Measurements from ENCODE around the gene ASTN2.

The ASTN2 gene

DNA sequence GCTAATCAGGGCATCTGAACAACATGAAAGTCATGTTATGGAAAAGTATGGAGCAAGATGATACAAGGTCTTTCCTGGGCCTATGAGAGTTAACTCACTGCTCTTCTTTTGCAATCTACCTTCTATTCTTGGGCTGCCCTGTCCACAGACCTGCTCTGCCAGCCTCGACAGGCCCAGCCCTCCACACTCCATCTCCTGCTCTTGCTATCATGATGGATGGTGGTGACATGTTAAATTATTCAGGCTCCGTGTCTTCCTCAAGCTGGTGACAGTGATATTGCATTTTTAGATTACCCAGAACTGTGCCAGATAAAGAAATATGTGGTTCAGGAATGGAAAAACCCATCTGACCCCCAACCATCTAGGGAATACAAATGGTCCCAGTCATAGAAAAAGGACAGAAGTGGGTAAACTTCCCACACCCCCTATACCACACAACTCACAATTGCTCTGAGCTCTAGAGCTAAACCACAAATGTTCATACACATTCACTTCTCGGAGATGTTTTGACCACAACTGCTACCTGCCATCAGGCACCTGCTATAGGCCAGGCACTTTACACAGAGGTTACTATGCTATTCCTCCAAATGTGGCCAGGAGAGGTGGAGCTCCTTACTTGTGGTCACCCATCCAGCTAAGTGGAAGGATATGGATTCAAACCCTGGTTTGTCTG lies 311.3 kb downstream of the ASTN2 start:
- DNase-seq, result no peak

DNA sequence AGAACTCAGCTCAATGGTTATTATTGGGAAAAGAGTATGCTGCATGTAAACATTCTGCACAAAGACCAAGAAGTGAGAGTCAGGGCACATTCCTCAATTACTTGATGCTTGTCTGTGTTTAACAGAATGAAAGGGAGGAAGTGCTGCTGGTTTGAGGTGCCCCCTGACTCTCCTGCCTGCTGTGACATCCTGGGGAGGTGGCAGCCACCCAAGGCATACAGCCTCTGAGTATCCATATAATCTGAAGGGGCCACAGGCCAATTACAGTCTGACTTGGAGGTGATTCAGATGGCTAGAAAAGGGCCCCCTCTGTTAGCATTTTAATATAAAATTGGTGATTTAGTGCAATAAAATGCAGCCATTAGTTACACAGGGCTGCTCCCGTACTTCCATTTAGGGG lies 313.8 kb downstream of the ASTN2 start:
- DNase-seq, result no peak

DNA sequence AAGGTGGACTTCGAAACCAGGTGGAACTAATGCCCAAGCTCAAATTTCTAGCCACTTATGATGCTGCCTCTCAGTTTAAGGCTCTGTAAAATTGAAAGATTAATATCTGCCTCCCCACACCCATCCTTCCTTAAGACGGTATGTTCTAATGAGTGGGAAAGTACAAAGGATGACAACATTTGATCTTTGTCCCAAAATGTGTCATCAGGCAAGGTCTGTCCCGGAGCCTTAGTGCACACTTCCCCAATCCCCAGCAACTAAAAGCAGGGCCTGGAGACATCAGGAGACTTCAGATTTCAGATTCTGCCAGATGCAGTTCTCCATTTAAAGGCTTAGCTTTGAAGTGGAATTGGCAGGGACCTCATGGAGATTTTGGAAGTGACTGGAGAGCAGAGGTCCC lies 316.5 kb downstream of the ASTN2 start:
- no peak for DNase-seq

DNA sequence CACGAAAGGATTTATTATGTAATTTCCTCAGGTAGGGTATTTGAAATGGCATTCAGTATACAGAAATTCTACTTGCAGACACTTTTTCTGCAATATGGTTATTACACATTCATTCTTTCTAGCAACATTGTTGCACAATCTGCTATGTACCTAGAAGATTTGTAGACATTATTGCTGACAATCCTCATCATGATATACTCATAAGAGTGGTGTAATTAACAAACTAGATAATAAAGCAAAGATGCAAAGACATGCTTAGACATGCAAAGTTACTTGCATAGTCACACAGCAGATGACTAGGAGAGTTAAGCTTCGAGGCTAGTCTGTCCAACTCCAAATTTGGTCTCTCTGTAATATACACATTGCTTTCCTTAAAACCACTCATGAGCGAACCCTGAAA lies 317.1 kb downstream of the ASTN2 start:
- no peak for DNase-seq

DNA sequence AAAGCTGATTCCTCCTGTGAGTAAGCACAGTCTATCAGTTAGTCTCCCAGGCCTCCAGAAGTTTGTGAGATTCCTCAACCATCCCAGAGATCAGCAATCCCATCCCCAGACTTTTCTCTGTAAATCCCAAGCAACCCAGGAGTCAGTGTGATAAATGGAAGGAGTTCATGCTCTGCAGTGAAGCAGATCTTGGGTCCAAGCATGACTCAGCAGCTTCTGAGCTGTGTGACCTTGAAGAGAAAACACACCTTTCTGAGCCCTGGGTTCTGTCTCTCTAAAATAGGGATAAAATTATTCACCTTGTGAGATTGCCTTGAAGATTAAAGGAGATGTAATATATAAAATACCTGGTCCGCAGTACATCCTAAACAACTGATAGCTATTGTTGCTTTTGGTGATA lies 318.7 kb downstream of the ASTN2 start:
- no peak for DNase-seq

DNA sequence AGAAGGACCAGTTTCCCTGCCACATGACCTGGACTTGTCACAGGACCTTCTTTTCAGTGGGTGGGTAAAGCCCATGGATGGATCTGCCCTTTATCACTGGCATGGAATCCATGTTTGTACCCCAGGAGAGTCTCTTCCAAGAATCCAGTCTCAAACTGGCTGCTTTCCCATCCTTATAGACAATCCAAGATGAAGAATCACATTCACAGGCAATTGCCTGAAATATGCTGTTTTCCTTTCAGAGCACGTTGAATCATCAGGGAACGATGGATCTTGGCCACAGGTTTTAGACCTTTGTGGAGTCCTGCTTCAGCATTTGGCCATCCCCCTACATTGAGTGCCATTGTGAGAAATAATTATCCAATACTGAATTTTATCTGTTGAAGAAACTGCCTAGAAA lies 319.8 kb downstream of the ASTN2 start:
- DNase-seq, result no peak

DNA sequence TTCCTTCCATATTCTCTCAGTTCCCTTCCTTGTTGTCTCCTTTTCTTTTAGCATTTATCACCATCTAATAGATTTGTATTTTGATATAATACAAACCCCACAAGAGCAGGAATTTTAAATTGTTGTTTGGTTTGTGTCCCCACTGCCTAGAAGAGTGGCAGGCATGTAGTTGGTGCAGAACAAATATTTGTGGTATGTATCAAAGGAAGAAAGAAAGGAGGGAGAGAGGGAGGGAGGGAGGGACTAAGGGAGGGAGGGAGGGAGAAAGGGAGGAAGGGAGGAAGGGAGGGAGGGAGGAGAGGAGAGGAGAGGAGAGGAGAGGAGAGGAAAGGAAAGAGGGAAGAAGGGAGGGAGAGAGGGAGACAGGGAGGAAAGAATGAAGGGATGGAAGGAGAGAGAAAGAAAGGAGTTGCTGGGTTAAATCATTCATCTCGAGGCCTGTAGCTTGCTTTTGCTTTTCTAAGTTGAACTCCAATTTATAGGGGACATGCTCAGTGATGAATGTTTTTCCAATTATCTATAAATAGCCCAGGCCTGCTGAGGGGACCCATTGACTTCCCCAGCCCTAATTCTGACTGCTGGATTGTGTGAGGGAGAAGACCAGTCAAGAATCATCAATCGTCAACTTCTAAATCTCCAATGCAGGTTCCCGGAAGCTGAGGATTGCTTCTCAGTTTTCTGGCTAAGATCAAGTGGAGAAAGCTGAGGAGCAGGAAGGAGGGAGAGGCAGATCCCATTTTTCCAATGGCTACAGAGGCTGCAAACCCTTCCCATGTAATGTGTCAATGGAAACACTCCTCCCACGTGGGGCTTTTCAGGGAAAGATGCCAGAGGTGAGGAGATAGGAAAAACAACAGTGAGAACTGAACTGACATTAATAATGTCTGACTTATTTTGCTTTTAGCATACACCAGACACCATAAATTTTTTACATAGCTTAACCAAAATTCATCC lies 320.7 kb downstream of the ASTN2 start:
- DNase-seq, result no peak

DNA sequence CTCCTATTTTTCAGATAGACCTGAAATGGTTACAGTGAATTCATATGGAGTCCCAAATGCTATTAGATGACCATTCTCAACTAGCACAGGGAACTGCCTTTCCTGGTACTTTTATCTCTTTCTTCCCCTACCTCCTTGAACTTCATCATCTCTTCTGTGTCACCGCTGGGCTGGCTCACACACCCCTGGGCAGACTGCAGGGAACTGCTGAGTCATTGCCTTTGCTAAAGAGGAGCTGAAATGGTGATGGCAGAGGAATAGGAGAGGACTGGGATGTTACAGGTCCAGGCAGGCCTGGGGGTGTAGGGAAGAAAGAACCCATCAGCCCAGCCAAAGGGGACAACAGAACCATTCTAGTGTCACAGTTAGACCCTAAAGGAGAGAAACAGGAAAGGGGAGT lies 322.3 kb downstream of the ASTN2 start:
- DNase-seq, result no peak

DNA sequence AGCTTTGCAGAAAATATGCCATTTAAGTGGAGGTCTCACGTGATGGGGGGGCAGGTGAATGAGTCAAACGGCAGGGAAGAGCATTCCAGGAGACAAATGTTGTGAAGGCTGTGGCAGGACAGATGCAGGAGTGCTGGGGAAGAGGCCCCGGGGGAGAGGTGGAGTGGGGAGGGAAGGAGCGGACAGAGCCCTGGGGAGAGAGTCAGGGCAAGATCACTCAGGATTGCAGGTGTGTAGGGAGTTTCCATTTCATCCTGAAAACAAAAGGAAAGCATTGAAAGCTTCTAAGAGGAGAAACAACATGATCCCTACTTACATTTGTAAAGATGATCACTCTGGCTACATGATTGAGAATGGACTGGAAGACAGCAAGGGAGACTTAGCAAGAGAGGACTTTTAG lies 323.3 kb downstream of the ASTN2 start:
- no peak for DNase-seq

DNA sequence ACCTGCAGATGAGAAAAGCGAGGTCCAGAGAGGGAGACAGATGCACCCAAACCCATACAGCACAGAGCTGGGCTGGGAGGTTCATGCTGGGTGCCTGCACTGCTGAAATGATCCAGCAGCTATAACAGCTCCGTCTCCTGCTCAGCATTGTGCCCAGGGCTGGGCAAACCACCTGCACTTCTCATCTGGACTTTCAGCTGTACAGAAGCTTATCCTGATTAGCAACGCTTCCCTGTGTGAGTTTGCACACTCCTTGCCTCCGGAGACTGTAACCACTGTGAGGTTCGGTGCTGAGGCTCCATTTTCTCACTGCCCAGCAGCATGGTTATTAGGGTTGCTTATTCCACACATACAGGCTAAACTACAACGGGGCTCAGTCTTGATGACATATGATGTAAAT lies 326.1 kb downstream of the ASTN2 start:
- no peak for DNase-seq

DNA sequence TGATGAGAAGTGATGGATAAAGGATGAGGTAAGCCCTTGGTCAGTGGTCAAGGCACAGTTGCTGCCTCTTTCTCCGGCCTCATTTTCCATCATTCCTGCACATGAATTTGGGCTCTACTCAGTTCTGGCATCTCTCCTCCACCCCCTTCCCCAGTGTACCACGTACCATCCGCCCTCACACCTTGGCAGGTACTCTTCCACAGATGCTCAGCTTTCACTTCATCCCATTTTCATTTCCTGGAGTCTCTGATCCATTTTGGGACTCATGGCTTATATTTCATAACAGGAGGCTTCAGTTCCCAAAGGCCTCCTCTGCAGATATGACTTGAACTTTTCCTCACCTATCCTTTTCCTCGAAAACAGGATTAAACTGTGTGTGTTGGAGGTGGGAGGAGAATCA lies 326.7 kb downstream of the ASTN2 start:
- no peak for DNase-seq

DNA sequence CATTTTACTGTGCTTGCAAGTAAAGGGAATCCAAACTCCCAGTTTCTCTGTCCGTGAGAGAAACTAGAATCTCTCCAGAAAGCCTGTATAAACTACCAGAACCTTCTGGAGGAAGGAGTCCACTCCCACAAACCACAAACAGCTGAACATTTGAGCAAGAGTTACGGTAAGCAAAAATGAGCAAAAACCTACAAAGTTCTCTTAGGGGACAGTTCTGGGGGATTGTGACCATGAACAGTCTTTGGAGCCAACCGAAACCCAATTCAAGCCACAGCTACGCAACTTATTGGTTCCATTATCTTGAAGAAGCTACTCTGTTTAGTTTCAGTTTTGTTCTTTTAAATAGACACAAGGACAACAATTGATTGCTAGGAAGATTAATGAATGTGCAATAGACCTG lies 330.6 kb downstream of the ASTN2 start:
- DNase-seq, result no peak

DNA sequence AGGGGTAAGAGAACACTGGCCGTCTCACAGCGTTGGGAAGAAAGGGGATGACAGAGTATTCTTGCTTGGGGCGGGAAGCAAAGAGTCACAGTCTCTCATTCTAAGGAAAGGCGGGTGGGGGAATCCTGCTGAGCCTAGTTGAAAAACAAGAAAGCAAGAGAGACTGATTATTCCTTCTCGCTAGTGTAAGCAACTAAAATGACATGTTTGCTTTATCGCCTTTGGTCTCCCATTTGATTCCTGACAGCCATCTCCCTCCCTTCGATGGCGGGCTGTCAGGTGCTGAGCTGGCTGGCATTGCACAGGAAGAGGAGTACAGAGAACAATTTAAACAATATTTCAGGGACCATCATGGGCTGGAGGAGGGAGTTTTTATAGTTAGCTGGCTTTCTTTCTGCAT lies 331.3 kb downstream of the ASTN2 start:
- no peak for DNase-seq

DNA sequence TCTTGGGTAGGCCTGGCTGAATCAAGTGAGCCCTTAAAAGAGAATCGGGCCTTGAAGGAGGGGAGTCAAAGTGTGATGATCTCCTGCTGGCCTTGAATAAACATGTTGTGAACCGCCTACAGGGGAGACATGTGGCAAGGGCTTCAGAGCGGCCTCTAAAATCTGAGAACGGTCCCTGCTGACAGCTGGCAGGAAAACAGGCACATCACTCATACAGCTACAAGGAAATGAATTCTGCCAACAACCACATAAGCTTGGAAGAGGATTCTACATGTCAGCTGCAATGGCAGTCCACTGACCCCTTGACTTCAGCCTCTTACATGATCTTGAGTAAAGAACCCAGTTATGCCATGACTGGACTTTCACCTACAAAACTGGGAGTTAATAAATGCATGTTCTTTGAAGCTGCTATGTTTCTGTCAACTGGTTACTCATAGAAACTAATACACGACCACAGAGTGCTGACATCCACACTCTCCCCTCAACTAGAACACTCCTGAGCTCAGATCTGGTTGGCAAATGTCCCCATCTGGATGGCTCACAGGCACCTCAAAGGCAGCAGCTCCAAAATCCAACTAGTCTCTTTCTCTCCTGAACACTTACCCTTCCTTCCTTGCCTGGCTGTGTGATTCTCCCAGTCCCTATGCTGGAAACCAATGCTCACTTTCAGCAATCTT lies 333.1 kb downstream of the ASTN2 start:
- DNase-seq, result no peak

DNA sequence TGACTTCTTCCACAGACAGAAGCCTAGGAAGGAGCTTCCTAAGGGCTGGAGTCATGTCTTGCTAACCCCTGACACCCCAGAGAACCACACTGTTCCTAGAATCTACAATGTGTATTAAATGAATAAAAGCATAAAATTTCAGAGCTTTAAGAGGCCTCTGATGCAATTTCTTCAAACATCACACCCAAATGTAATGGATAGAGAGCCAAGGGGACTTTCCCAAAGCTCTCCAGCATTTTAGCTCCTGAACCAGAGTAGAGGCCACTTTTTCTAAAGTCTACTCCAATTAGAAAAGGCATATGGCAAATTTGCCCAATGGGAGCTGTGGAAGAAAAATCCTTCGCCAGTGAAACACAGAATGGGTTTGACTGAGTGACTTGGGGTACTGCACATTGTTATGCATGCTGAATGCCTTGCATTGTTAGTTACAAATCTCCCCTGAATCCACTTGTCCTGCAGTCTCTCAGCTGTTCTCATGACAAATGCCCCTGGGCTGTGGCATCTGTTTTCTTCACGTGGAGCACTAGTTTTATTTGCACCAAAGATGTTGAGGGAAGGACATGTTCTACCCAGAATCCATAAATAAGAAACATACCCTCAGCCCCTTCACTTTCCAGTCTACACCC lies 334.0 kb downstream of the ASTN2 start:
- no peak for DNase-seq

DNA sequence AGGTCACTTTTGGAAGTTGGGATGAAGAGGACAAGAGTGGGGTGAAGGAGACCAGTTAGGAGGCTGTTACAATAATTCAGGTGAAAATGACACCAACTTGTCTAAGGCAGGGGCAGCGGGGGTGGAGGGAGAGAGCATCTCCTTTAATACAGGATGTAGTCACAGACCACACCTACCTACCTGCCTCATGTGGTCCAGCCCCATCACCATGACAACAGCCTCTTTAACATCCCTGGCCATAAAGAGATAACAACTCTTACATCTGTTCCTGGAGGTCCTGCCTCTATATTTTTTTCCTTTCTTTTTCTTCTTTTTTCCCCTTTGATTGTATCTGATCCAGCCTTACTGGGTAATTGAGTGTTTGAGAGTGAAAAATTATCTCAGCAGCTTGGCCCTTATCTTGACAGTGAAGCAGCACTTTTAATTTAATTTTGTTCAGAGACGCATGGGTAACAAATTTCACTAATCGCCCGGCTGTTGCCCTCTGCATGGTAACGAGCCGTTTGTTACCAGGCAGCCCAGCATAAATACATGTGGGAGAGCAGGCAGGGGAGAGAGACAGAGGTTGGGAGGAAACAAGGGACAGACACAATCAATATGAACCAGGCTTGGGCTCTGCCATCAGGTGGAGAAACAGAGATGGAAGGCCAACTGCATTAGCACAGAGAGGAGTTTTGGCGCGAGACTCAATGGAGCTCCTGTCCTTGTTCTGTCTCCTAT lies 338.1 kb downstream of the ASTN2 start:
- DNase-seq, result no peak

DNA sequence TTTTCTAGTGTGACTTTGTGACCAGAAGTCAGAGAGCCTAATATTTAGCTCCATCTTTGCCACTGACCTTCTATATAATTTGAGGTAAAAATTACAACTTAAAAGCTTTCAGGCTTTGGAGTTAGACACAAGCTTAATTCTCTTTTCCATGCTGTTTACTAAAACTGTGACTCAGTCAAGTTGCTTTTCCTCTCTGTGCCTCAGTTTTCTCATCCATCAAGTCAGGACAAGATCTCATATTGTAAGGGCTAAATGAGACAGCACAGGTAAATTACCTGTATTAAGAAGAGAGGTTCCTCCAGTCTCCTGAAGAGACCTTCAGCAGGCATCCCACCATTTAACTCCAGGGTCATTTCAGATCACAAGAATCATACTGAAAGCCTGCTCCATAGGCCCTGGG lies 339.2 kb downstream of the ASTN2 start:
- DNase-seq, result no peak

DNA sequence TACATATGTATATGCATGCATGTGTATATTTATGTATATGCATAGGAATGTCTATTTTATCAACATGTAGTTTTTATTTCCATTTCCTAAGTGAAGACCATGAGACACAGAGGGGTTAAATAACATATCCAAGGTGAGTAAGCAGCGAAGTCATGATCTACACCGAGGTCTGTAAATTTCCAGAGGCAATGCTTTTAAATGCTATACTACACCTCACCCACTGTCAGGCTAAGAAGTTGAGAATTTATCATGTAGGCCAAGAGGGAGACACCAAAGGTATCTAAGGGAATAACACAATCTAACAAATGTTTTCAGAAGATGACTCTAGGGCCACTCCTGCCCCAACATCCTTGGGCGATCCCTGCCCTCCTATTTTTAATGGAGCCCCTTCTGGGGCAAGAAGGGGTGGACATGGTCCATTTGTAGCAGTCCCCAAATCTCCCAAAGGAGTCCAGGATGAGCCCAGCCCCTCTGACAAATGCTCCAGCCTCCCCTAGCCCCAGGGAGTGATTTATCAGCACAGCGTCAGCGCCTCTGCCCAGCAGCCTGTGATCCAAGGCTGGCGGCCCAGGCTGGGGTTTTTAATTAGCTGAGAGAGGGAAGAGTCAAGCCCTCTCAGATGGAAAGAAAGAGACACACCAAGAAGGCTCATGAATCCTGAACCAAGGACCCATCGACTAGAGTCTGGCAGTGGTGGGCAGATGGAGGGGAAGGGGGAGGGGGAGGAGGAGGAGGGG lies 339.9 kb downstream of the ASTN2 start:
- DNase-seq, result no peak

DNA sequence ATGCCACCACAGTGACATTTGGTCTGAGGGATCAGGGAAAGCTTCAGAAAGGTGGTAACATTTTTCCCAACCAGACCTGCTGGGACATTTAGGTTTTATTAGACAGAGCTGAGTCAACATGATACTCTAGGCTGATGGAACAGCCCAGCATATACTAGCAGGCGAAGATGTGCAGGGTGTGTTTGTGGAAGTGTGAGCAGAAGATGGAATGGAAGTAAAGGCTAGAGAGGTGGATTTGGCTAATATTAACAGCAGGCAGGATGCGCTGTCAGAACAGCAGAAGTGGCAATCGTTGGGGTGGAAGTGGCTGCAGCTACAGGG lies 340.6 kb downstream of the ASTN2 start:
- DNase-seq, result no peak

DNA sequence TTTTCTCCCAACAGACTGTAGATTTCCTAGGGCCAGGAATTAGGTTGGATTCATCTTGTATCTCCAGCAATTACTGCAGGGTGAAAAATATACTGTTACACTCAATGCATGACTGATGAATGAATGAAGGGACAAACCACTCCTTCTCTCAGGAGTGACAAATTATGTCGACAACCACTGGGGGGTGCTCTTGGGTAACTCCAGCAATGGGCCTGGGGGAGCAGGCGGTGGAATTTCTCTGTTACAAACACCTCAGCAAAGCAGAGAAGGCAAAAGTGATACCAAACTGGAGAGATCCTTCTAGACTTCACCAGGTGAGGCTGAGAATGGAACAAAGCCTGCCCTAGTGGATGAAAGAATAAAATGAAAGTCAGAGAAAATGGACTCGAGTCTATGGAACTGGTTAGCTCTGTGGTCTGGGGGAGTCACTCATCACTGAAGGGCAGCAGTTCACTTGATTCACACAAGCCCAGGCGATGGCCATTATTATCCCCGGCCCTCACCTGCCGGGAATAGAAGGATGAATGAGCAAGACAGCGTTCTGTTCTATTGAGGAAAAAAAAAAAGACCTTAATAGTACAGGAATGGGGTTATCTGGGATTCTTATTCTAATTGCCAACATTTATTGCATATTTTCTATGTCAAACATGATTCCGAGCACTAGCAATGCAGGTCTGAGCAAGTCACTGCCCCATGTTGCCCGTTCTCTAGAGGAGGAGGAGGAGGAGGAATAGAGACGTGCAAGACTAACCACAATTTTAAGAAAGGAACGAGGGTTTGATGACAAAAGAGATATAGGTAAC lies 341.1 kb downstream of the ASTN2 start:
- DNase-seq, result no peak

DNA sequence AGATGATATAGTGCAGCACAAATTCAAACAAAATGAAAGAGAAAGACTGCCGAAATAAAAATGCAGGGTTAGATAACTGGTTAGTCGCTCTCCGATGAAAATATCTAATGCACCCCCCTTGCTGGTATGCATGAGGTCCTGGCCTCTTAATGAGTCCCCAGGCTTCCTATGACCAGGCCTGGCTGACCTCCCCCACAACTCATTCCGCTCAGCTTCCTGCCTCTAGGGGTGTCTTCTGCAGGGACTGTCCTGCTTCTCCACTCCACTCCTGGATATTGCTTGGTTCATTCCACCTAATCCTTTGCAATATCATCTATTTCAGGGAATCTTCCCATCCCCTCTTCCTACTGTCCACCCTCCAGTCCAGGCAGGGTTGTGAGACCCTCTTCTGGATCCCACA lies 341.8 kb downstream of the ASTN2 start:
- DNase-seq, result no peak

Measured in NCI-H1092 (cell line).